HCT116 (cell line): ENCODE measurements around the gene COA1. TPM values are rescaled to one million over a fixed set of nuclear protein-coding genes. Genes with fewer than 3 reads are reported as not detected.

Source experiments
- ATAC-seq: fragments of 200-7000 bp; cut with Tn5 transposase; 2 replicates; pipeline ENCODE4 v1.9.1; 2020; ENCODE audit warnings: mild to moderate bottlenecking, moderate library complexity
- BruUV-seq: library from RNA; stranded (reverse); fragments of 400-500 nt; replicated peaks from 2 replicates; lab custom pipeline; 2021; lab: Mats Ljungman, UMichigan
- CTCF ChIA-PET: fragments of 300-600 bp; sonication (Branson Sonifier 250); formaldehyde crosslinking; loops from one replicate; lab custom pipeline; 2021; ENCODE audit warnings: antibody characterized with exemption; lab: Charles Lee
- POLR2A ChIA-PET: fragments of 300-600, 350-600 bp; sonication (Branson Sonifier 250); formaldehyde crosslinking; loops from one replicate; lab custom pipeline; 2021; ENCODE audit warnings: antibody characterized with exemption; lab: Charles Lee
- RAD21 ChIA-PET, 2 experiments: fragments of 300-600 bp; sonication (Branson Sonifier 250); formaldehyde crosslinking; loops; one replicate each; lab custom pipeline; 2023; ENCODE audit warnings: low total read pairs in 2 of 2; ENCODE audit not compliant: uncharacterized antibody in 2 of 2, unreplicated experiment in 2 of 2, low non-redundant PET in 1 of 2; lab: Charles Lee
- DNase-seq: peaks from one replicate; pipeline ENCODE4 v3.0.0-alpha.2; 2010; ENCODE audit warnings: low read depth, low spot score
- H2AFZ ChIP-seq: fragments of 200-600 bp; shearing (Covaris generic), sonication (generic); 2 replicates; pipeline ENCODE4 v1.6.1; 2017; ENCODE audit warnings: low read depth, mixed run types, mixed read lengths, antibody characterized with exemption, low read length; ENCODE audit not compliant: poor library complexity, severe bottlenecking
- H3K27ac ChIP-seq: 2 replicates; pipeline ENCODE4 v1.5.1; 2012; ENCODE audit warnings: low read depth, low read length
- H3K27me3 ChIP-seq: fragments of 200-600 bp; sonication (generic); 2 replicates; pipeline ENCODE4 v1.6.1; 2016; ENCODE audit warnings: mixed run types, low read length, mixed read lengths; ENCODE audit not compliant: insufficient read depth
- H3K36me3 ChIP-seq, 2 experiments: fragments of 200-500 bp in 1 of 2; fragments of 200-600 bp in 1 of 2; sonication (Bioruptor generic) in 1 of 2; sonication (generic) in 1 of 2; 2 replicates each; pipeline versions ENCODE4 v1.5.1 to v1.6.1; 2014 to 2016; ENCODE audit warnings: low read length in 2 of 2, inconsistent platforms in 1 of 2, mixed read lengths in 1 of 2, mixed run types in 1 of 2; ENCODE audit not compliant: insufficient read depth in 2 of 2, control insufficient read depth in 1 of 2
- H3K4me1 ChIP-seq, 2 experiments: fragments of 200-600 bp in 1 of 2; sonication (generic) in 1 of 2; 2 replicates each; pipeline versions ENCODE4 v1.5.1 to v1.6.1; 2012 to 2017; ENCODE audit warnings: low read length in 2 of 2, inconsistent platforms in 1 of 2, mild to moderate bottlenecking in 1 of 2, mixed read lengths in 1 of 2, mixed run types in 1 of 2, moderate library complexity in 1 of 2; ENCODE audit not compliant: insufficient read depth in 2 of 2, control insufficient read depth in 1 of 2
- H3K4me2 ChIP-seq: fragments of 200-600 bp; sonication (generic); 2 replicates; pipeline ENCODE4 v1.6.1; 2017; ENCODE audit warnings: mixed run types, low read length, mixed read lengths
- H3K4me3 ChIP-seq, 2 experiments: fragments of 200-600 bp in 1 of 2; sonication (generic) in 1 of 2; replicated peaks in 1 of 2; 2 replicates each; pipeline ENCODE4 v1.5.1; 2011 to 2016; ENCODE audit warnings: low read length in 2 of 2, control low read depth in 1 of 2, low read depth in 1 of 2, mild to moderate bottlenecking in 1 of 2, mixed read lengths in 1 of 2, mixed run types in 1 of 2
- H3K79me2 ChIP-seq: fragments of 200-600 bp; sonication (generic); 2 replicates; pipeline ENCODE4 v1.6.1; 2017; ENCODE audit warnings: mild to moderate bottlenecking, mixed run types, low read length, moderate library complexity, mixed read lengths; ENCODE audit not compliant: insufficient read depth
- H3K9ac ChIP-seq: fragments of 200-600 bp; sonication (generic); 2 replicates; pipeline ENCODE4 v1.6.1; 2016; ENCODE audit warnings: low read length, mixed read lengths
- H3K9me2 ChIP-seq: fragments of 200-600 bp; sonication (generic), shearing (Covaris generic); 2 replicates; pipeline ENCODE4 v1.6.1; 2017; ENCODE audit warnings: mixed run types, mild to moderate bottlenecking, moderate library complexity; ENCODE audit not compliant: insufficient read depth
- H3K9me3 ChIP-seq, 2 experiments: fragments of 200-500 bp in 1 of 2; fragments of 200-600 bp in 1 of 2; sonication (Bioruptor generic) in 1 of 2; sonication (generic) in 1 of 2; 2 replicates each; pipeline ENCODE4 v1.6.1; 2014 to 2017; ENCODE audit warnings: low read length in 2 of 2, mixed read lengths in 2 of 2, inconsistent platforms in 1 of 2, low read depth in 1 of 2, mild to moderate bottlenecking in 1 of 2, mixed run types in 1 of 2, moderate library complexity in 1 of 2; ENCODE audit not compliant: control insufficient read depth in 1 of 2, insufficient read depth in 1 of 2
- H4K20me1 ChIP-seq: fragments of 200-600 bp; sonication (generic), shearing (Covaris generic); 2 replicates; pipeline ENCODE4 v1.6.1; 2017; ENCODE audit warnings: mixed run types, mild to moderate bottlenecking, moderate library complexity; ENCODE audit not compliant: insufficient read depth
- CEBPB ChIP-seq: IDR thresholded peaks from 2 replicates; pipeline ENCODE4 v1.6.1; 2012; ENCODE audit warnings: low read depth
- EZH2 ChIP-seq: fragments of 200-600 bp; sonication (generic); IDR thresholded peaks from 2 replicates; pipeline ENCODE4 v1.6.1; 2017; ENCODE audit warnings: antibody characterized with exemption, mixed run types
- JUND ChIP-seq: IDR thresholded peaks from 2 replicates; pipeline ENCODE4 v1.6.1; 2012
- RAD21 ChIP-seq: IDR thresholded peaks from 2 replicates; pipeline ENCODE4 v1.6.1; 2012; ENCODE audit warnings: low read depth, mild to moderate bottlenecking
- SP1 ChIP-seq: IDR thresholded peaks from 2 replicates; pipeline ENCODE4 v1.6.1; 2012; ENCODE audit warnings: low read depth
- ZFX ChIP-seq: fragments of 450-650 bp; IDR thresholded peaks from 2 replicates; pipeline ENCODE4 v1.6.1; 2017
- intact Hi-C: fragments of 100-400 bp; cut with micrococcal nuclease; formaldehyde crosslinking; loops from 2 replicates; pipeline ENCODE4 v1.10.0; 2022
- total RNA-seq: library from RNA; stranded (reverse); gene quantifications from one replicate; pipeline ENCODE4 v1.2.1, GENCODE V29; 2021; ENCODE audit not compliant: unreplicated experiment
- TF ChIP-seq, protein P1 (sequence below): IDR thresholded peaks from 2 replicates; pipeline ENCODE4 v1.6.1; 2012

COA1 gene
- total RNA-seq, 1 experiment from 2014 or later = 78.5 TPM

DNA sequence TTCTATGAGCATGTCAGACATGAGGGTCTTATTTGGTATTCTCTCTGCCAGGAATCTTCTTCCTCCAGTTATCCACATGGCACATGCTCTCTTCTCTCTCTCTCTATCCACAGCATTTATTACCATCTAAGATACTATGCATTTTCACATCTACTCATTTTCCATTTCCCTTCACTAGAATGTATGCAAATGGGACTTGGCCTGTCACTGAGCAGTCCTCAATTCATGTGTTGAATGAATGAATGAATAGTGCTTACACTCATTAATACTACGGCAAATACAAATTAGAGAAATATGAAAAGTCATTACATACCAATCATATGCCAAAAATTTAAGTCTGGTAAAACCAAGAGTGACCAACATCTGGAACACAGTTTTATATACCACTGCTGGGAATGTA, 34.0 kb downstream of the COA1 start (continued):
- no peak for TF ChIP-seq ZFX
- TF ChIP-seq EZH2 = no peak

DNA sequence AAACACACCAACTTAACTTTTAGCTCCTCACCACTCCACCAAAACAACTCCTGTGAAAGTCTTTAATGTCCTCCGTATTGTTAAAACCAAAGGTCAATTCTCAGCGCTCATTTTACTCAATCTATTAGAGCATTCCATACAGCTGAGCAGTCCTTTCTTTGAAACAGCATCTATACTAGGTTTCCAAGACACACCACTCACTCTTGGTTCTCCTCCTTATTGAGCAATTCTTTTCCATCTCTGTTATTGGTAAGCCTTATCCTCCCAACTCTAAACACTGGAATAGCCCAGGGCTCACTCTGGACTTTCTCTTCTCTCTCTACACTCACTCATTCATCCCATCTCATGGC, 34.9 kb downstream of the COA1 start:
- peaks cover 98% of the 10 kb centered on the region for H3K79me2 ChIP-seq
- ATAC-seq (peak; percentile 84), DNase-seq (peak; percentile 55)
- intact Hi-C loops = no loop called here
- ChIA-PET RAD21 (interaction anchor here (1.1 to 1.9 kb wide), 2 partner anchors 112 kb away, joined by 5 to 8 read pairs; partner anchors contain the start of gene STK17A (in 2 of the 2)), POLR2A (interaction anchor here (1.2 to 1.4 kb wide), 2 partner anchors 35 to 112 kb away, joined by 4 to 15 read pairs; partner anchors contain the start of genes COA1 and STK17A), CTCF (interaction anchor here (1.5 kb wide), 1 partner anchor 112 kb away, joined by 11 read pairs; the partner anchor contains the start of gene STK17A)
- BruUV-seq = no TSS peak
- H3K9ac ChIP-seq = peak overlapping the region; percentile 16
- no peaks in the 10 kb centered on the region for H3K9me2 ChIP-seq
- no peaks in the 10 kb centered on the region for H3K27me3 ChIP-seq
- peak overlapping the region; percentile 47; the same call in 1 of the 2 replicates for H3K27ac ChIP-seq
- H3K4me3 ChIP-seq = peak overlapping the region in 1 of 2 experiments; percentile 38; a peak in 2 of 4 replicates
- peaks cover 28 to 49% of the 10 kb centered on the region in 2 experiments for H3K4me1 ChIP-seq
- TF ChIP-seq SP1 (peak; percentile 6; the same call in 1 of the 2 replicates), JUND (peak; percentile 28; the same call in 1 of the 2 replicates), RAD21 (no peak), CEBPB (peak; percentile 55; the same call in 1 of the 2 replicates)
- TF ChIP-seq, protein P1, sequence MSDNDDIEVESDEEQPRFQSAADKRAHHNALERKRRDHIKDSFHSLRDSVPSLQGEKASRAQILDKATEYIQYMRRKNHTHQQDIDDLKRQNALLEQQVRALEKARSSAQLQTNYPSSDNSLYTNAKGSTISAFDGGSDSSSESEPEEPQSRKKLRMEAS = 0 out of 2 replicates have a peak, but pooled peaks have one; percentile 18
- H3K9me3 ChIP-seq = no peaks in the 10 kb centered on the region
- H3K4me2 ChIP-seq = peak overlapping the region; percentile 66
- peaks cover 7% of the 10 kb centered on the region; the same call in 1 of the 2 replicates for H4K20me1 ChIP-seq
- H2AFZ ChIP-seq = no peak overlapping the region
- no peaks in the 10 kb centered on the region for H3K36me3 ChIP-seq
